CD4-positive, alpha-beta T cell treated with Interferon alpha-2 for 1 hour (primary cell): ENCODE measurements around the gene CACNA1G.

ENCODE experiments used
- DNase-seq, 2 donors: peaks; one replicate each; pipeline ENCODE4 v3.0.0-alpha.2; 2020 to 2022

CACNA1G gene

DNA sequence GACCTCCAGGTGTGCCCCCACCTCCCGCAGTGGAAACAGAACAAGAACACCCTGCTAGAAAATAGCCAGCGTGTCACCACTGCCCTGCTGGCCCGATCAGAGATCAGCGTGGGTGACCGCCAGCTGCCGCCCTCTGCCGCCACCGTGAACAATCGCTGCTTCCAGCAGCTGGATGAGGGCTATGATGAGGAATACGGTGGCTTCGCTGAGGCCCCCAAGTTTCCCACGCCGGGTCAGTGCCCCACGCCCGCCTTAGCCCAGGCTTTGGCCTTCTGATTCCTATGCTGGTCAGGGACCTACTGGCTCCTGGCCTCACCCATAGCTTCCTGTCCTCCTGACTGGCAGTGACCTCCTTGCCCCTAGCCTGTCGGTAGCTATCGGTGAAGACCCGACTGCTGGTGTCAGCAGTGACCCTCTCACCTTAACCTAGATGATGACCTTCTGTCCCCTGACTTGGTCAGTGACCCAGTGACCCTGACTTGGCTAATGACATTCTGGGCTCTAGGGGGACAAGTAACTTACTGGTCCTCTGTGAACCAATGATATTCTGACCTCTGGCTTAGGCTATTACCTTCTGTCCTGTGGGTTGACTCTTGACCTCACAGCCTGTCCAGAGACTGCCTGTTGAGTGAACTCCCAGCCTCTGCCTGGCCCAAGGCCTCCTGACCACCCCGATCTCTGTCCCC, 11.1 kb upstream of the CACNA1G start:
- DNase-seq = no peak

GRCh38 chr17:50549969-50550368, 10.5 kb upstream of the CACNA1G start:
- no peak for DNase-seq

GRCh38 chr17:50550661-50551432, 9.7 kb upstream of the CACNA1G start:
- no peak for DNase-seq

DNA sequence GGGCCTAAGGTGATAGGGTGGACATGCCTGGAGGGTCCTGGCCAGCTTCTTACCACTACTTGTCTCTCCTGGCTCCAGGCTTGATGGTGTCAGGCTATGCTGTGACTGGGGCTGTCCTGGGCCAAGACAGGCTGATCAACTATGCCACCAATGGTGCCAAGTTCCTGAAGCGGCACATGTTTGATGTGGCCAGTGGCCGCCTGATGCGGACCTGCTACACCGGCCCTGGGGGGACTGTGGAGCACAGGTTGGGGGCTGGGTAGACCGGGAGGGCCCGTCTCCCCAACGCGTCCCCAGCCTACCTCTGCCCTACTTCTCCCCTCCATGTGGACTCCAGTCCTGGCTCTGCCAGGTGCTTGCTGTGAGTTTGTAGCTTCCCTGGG, 9.1 kb upstream of the CACNA1G start:
- DNase-seq = no peak

DNA sequence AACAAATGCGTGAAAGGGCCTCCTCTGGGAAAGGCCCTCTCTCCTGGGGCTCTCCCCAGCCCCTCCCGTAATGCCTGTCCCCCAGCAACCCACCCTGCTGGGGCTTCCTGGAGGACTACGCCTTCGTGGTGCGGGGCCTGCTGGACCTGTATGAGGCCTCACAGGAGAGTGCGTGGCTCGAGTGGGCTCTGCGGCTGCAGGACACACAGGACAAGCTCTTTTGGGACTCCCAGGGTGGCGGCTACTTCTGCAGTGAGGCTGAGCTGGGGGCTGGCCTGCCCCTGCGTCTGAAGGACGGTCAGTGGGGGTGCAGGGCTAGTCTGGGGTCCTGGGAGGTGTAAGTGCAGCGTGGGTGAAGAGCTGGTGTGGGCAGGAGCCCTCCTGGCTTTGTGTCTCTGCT, 8.6 kb upstream of the CACNA1G start:
- no peak for DNase-seq

GRCh38 chr17:50554201-50554600, 6.3 kb upstream of the CACNA1G start:
- no peak for DNase-seq

DNA sequence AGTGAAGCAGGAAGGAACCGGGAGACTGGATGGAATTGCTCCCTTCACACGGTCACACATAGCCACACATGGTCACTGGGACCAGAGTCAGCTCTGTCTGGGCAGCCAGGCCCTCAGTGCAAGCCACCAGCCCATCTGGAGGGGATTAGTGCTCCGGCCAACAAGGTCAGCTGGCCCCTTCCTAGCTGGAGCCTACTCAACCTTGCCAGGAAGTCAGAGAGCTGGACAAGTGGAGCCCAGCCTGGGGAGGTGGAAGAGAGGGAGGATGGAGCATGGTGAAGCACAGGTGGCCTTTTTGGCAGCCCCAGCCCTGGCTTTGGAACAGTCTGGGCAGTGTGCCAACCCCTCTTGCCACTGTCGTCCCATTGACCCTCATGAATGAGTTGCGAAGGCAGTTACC, 3.7 kb upstream of the CACNA1G start:
- no peak for DNase-seq

- DNase-seq = no peak
Observed at GRCh38 chr17:50557630-50558029, 2.9 kb upstream of the CACNA1G start.

DNA sequence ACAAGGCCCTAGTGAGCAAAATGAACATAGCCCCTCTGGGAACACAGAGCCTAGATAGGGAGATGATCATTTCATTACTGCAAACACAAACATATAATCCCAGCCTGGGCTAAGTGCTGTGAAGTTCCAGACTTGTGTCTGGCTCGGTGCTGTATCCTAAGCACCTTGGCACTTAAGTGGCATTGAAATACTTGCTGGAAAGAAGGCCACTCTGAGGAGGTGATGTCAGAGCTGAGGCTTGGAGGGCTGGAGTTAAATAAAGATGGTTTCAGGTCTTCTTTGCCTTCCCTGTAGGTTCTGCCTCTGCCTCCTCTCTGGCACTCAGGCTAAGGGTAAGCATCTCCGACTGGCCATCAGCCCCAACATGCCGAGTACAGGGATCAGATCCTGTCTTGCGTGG, 2.4 kb upstream of the CACNA1G start:
- no peak for DNase-seq

DNA sequence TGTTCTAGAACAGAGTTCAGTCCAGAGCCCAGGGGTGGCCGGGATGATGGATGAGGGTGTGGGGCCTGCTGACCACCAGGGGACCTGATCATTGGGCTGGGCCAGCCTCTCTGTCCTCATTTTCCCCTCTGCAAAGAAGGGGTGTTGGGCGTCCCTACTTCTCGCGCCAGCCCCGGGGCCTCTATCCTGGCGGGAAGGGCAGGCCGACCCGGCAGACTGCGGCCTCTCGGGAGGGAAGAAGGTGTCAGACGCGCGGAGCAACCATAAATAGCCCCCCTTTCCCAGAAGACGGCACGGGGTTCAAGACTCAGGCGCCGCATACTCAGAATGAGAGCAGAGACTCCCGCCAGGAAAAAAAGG, 2.0 kb upstream of the CACNA1G start:
- DNase-seq = no peak

DNA sequence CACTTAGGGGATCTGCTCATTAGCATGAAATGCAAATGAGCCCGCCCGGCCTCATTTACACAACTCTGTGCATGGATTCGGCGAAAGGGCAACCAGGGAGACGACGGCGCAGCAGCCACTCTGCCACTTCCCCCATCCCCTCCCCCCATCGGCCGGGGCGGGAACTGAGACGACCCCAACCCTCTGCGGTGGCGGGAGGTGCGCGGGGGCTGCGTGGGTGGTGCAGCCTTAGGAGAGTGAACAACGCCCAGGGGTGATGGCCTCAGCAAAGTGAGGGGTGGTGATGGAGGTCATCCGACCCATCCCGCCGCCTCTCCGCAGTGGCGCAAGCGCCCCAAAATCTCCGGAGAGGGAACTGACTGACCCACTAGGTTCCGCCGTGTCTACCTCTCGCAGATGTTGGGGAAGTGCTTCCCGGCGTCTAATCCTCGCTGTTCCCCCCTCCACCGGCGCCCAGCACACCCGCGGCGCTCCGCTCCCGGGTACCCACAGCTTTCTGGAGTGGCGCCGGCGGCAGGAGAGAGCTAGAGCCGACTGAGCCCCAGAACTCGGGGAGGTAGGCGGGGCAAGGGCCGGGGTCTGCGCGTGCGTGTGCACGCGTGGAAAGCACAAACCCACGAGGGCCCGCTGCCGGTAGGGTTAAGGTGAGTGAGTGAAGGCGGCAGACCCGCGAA, 1.4 kb upstream of the CACNA1G start:
- no peak for DNase-seq

DNA sequence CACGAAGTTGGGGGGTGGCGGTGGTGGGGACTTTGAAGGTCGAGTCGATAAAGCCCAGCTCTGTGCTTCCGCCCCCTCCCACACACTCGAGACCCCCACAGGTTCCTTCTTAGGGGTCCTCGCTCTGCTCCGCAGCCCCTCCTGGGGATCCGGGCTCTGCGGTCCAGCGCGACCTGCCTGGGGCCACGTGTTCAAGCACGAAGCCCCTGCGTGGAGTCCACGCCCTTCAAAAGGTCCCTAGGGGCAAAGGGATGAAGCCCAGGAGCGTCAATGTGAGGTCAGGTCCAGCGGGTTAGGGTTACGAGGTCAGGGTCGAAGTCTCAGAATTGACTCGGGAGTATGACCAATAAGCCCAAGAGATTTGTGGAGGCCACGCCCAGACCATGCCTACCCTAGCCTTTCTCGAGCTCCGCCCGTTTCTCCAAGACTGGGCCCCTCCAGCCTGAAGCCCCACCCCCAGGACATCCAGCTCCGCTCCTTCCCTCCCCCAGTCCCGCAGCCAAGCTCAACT, 786 bp upstream of the CACNA1G start:
- DNase-seq = peak; percentile 22 to 38

DNA sequence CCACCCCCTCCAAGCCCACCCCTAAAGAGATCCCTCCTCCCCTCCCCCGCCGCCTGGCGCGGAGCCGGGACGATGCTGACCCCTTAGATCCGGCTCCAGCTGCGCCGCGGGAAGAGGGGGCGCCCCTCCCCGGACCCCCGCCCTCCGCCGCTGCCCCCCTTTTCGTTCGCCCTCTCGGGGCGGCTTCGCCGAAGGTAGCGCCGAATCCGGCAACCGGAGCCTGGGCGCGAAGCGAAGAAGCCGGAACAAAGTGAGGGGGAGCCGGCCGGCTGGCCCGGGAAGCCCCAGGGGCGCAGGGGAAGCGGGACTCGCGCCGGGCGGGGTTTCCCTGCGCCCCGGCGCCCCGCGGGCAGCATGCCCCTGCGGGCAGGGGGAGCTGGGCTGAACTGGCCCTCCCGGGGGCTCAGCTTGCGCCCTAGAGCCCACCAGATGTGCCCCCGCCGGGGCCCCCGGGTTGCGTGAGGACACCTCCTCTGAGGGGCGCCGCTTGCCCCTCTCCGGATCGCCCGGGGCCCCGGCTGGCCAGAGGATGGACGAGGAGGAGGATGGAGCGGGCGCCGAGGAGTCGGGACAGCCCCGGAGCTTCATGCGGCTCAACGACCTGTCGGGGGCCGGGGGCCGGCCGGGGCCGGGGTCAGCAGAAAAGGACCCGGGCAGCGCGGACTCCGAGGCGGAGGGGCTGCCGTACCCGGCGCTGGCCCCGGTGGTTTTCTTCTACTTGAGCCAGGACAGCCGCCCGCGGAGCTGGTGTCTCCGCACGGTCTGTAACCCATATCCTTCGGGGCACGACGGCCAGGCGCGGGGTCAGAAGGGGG, 623 bp downstream of the CACNA1G start:
- no peak for DNase-seq

- DNase-seq = no peak
Observed at GRCh38 chr17:50561746-50562141, 1.2 kb downstream of the CACNA1G start.

- DNase-seq = no peak
Observed at GRCh38 chr17:50562242-50563091, 2.0 kb downstream of the CACNA1G start.

DNA sequence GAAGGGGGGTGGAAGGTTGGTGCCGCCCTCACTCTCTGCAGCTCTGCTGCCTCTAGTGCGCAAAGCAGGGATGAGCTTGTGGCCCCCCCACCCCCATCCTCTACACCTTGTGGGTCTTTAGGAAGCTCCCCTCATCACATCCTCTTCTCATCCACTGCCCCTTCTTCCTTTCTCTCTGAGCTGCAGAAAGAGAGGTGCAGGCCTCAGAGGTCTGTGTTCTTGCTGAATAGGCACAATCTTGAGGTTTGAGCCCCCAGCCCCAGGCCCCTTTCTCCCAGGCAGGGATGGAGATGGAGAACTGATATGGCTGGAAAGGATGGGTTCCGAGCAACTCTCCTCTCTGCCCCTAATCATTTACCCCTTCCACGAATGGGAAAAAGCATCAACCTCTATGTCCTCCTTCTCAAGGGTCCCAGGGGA, 2.6 kb downstream of the CACNA1G start:
- no peak for DNase-seq

- no peak for DNase-seq
Observed at GRCh38 chr17:50564916-50565315, 4.4 kb downstream of the CACNA1G start.

GRCh38 chr17:50565402-50566350, 5.2 kb downstream of the CACNA1G start:
- DNase-seq = no peak

GRCh38 chr17:50566886-50567285, 6.4 kb downstream of the CACNA1G start:
- no peak for DNase-seq

DNA sequence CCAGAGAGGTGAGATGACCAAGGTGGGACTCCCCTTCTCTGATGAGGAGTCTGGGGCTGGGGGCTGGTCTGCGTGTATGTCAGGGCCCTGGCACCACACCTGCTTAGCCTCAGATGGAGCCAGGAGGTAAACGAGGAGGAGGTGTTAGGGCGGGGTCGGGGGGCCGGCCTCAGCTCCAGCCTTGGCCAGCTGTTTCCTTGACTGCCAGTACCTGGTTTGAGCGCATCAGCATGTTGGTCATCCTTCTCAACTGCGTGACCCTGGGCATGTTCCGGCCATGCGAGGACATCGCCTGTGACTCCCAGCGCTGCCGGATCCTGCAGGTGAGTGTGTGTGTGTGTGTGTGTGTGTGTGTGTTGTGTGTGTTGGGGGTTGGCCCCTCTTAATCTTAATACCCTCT, 8.1 kb downstream of the CACNA1G start:
- DNase-seq = no peak

DNA sequence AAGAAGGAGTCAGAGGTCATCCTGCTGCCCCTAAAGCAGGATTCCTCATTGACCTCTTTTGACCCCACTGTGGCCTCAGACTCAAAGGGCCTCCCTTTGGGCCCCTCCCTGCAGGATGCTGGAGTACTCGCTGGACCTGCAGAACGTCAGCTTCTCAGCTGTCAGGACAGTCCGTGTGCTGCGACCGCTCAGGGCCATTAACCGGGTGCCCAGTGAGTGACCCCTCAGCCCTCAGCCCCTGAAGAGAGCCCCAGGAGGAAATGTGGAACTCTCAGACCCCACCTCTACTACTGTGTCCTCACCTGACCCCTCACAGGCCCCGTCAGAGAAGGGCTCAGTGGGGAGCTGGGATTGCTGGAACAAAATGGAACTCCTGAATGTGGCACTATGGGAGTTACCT, 9.1 kb downstream of the CACNA1G start:
- no peak for DNase-seq
